GM21447 (cell line): ENCODE data around the gene PROC.

ENCODE experiments used
- ATAC-seq: cut with Tn5 transposase; IDR thresholded peaks from one replicate; pipeline ENCODE4 v1.9.1; 2021; ENCODE audit not compliant: unreplicated experiment

The PROC gene

GRCh38 chr2:127418300-127419111 lies at the start of gene PROC:
PROC (plus strand) TSS chr2:127418427; CDS start chr2:127419943, 1,516 bp downstream.
- ATAC-seq: no peak

- no peak for ATAC-seq
These were observed 48.2 kb upstream of the PROC start for GRCh38 chr2:127370010-127370409.

GRCh38 chr2:127371037-127371436 lies 47.2 kb upstream of the PROC start:
- ATAC-seq: no peak

- ATAC-seq: no peak
These were observed 44.7 kb upstream of the PROC start for GRCh38 chr2:127373362-127374083.

GRCh38 chr2:127376257-127376656 lies 42.0 kb upstream of the PROC start:
- no peak for ATAC-seq

- ATAC-seq: no peak
These were observed 41.0 kb upstream of the PROC start for GRCh38 chr2:127377262-127377661.

- ATAC-seq: no peak
These were observed 39.5 kb upstream of the PROC start for GRCh38 chr2:127378720-127379119.

- peak; percentile 72 for ATAC-seq
These were observed 38.4 kb upstream of the PROC start for GRCh38 chr2:127379712-127380355.

GRCh38 chr2:127381762-127382161 lies 36.5 kb upstream of the PROC start:
- no peak for ATAC-seq

GRCh38 chr2:127382831-127383230 lies 35.4 kb upstream of the PROC start:
- ATAC-seq: no peak

GRCh38 chr2:127384529-127384928 lies 33.7 kb upstream of the PROC start:
- ATAC-seq: no peak

GRCh38 chr2:127386246-127386645 lies 32.0 kb upstream of the PROC start:
- no peak for ATAC-seq

- ATAC-seq: peak; percentile 63
These were observed 31.2 kb upstream of the PROC start for GRCh38 chr2:127386764-127387654.

GRCh38 chr2:127387655-127388422 lies 30.4 kb upstream of the PROC start, which contains the start of gene MAP3K2:
MAP3K2 (minus strand) TSS chr2:127387975; CDS start chr2:127343129, 44,846 bp downstream.
- ATAC-seq: peak; percentile 57

GRCh38 chr2:127388423-127389164 lies 29.6 kb upstream of the PROC start:
- peak; percentile 17 for ATAC-seq

GRCh38 chr2:127389778-127390435 lies 28.3 kb upstream of the PROC start:
- ATAC-seq: peak; percentile 22

- no peak for ATAC-seq
These were observed 25.9 kb upstream of the PROC start for GRCh38 chr2:127392133-127392827.
